ENCODE measurements around the gene TPSB2. TPM values are rescaled to one million over a fixed set of nuclear protein-coding genes. Genes with fewer than 3 reads are reported as not detected.

The TPSB2 gene
- not detected in 2 replicates for total RNA-seq

DNA sequence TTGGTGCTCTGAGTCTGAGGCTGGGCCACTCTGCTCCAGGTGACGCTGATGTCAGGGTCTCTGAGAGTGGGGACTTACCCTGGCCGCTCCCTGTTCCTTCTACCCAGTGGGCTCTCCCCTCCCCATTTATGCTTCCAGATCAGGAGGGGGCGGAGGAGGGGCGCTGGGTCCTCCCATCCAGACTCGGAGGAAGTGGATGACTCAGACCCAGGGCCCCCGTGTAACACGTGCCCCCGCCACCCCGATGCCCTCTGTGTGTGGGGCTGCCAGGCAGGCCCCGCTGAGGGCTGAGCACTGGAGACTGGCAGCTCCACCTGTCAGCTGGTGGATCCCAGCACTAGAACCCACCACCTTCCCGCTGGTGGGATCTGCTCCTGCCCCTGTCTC, at the start of gene TPSB2:
TSS of gene TPSB2 (minus strand) at position 101 of the 387 bp plus-strand sequence. CDS start 233 bp downstream, outside the sequence.

DNA sequence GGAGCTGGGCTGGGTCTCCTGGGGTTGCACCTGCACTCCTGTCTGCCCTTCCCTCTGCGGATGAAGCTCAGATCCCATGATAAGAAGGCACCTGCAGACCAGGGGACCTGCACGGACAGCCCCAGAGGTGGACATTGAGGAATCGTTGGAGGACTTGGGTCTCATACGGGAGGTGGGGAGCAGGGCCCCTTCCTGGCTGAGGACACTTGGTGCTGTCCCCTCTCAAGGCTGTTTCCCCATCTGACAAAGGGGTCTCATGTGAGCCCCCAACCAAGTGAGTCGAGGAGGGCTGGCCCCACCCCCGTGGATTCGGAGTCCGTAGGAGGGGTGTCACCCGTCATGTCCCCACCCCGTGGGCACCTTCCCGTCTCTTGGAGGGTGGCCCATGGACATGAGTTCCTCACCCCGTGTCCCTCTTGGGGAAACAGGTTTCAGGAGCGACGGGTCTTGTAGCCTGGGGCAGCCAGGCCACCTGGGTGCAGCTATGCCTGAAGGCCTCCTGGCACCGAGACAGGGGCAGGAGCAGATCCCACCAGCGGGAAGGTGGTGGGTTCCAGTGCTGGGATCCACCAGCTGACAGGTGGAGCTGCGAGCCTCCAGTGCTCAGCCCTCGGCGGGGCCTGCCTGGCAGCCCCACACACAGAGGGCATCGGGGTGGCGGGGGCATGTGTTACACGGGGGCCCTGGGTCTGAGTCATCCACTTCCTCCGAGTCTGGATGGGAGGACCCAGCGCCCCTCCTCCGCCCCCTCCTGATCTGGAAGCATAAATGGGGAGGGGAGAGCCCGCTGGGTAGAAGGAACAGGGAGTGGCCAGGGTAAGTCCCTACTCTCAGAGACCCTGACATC, 25.5 kb upstream of the TPSB2 start, which contains the start of gene TPSD1:
TSS of gene TPSD1 (plus strand) at position 794 of the 847 bp plus-strand sequence. CDS start 212 bp downstream, outside the sequence.

DNA sequence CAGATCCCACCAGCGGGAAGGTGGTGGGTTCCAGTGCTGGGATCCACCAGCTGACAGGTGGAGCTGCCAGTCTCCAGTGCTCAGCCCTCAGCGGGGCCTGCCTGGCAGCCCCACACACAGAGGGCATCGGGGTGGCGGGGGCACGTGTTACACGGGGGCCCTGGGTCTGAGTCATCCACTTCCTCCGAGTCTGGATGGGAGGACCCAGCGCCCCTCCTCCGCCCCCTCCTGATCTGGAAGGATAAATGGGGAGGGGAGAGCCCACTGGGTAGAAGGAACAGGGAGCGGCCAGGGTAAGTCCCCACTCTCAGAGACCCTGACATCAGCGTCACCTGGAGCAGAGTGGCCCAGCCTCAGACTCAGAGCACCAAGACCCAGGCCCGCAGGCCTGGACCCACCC, 10.5 kb upstream of the TPSB2 start, which contains the start of gene TPSAB1:
TSS of gene TPSAB1 (plus strand) at position 270 of the 400 bp plus-strand sequence. CDS start 234 bp downstream, outside the sequence.

DNA sequence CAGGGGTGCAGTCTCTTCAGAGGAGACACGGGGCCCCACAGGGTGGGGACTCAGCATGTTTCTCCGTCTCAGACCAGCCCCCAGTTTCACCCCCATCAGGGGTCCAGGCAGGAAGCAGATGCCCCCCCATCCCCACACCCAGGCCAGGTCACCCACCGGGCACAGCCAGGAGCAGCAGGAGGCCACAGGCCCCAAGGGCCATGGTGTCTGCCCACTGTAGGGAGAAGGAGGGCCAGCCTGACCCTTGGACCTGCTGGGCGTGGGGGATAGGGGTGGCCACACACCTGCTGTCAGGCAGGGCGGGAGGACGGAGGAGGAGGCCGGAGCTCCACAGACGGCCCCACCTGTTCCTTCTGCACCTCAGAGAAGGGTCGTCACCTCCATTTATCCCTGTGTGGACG, 4.9 kb downstream of the TPSB2 start, which contains the start of gene TPSG1:
TSS of gene TPSG1 (minus strand) at position 218 of the 401 bp plus-strand sequence. CDS start at position 202, 16 bp downstream.

Other genes with a start within 250 kb of the TPSB2 start
- 0.48 and 0.65 TPM in 2 replicates for gene SOX8, start 248.4 kb downstream of the TPSB2 start, total RNA-seq
- gene SSTR5, start 157.4 kb downstream of the TPSB2 start, total RNA-seq = 1.3 TPM in 1 of 2 replicates, not detected in the other
- not detected in 2 replicates for gene C1QTNF8, start 133.9 kb downstream of the TPSB2 start, total RNA-seq
- gene CACNA1H, start 77.1 kb downstream of the TPSB2 start, total RNA-seq = under 0.01 TPM in 2 replicates
- not detected in 2 replicates for gene TPSG1, start 4.9 kb downstream of the TPSB2 start, total RNA-seq
- gene TPSAB1, start 10.5 kb upstream of the TPSB2 start, total RNA-seq = not detected in 2 replicates
- not detected in 2 replicates for gene TPSD1, start 25.9 kb upstream of the TPSB2 start, total RNA-seq
- 69.9 and 73.2 TPM in 2 replicates for gene UBE2I, start 79.5 kb upstream of the TPSB2 start, total RNA-seq
- gene BAIAP3, start 103.5 kb upstream of the TPSB2 start, total RNA-seq = 0.67 and 0.98 TPM in 2 replicates
- 51.9 and 69.6 TPM in 2 replicates for gene TSR3, start 121.7 kb upstream of the TPSB2 start, total RNA-seq
- gene GNPTG, start 121.7 kb upstream of the TPSB2 start, total RNA-seq = 26.6 and 30.1 TPM in 2 replicates
- gene UNKL, start 184.5 kb upstream of the TPSB2 start, total RNA-seq = 11.4 and 15.9 TPM in 2 replicates
- 12.7 and 15.4 TPM in 2 replicates for gene UQCC4, start 190.6 kb upstream of the TPSB2 start, total RNA-seq
- gene PERCC1, start 200.9 kb upstream of the TPSB2 start, total RNA-seq = 0.19 TPM in 1 of 2 replicates, not detected in the other
- gene CCDC154, start 214.4 kb upstream of the TPSB2 start, total RNA-seq = under 0.01 and 0.10 TPM in 2 replicates
- 57.7 and 96.7 TPM in 2 replicates for gene CLCN7, start 244.8 kb upstream of the TPSB2 start, total RNA-seq